KOPT-K1 (cell line): Measurements from ENCODE around the gene PRX.

ENCODE experiments used
- H3K27ac ChIP-seq: fragments of 200-600 bp; sonication (generic); 2 replicates; pipeline ENCODE4 v1.5.1; 2016; ENCODE audit warnings: antibody characterized with exemption, mild to moderate bottlenecking, low read depth, low read length; ENCODE audit not compliant: poor library complexity, severe bottlenecking
- H3K36me3 ChIP-seq: fragments of 200-600 bp; sonication (generic); 2 replicates; pipeline ENCODE4 v1.5.1; 2017; ENCODE audit warnings: antibody characterized with exemption, mild to moderate bottlenecking, low read length, moderate library complexity; ENCODE audit not compliant: insufficient read depth
- H3K9me3 ChIP-seq: fragments of 200-600 bp; sonication (generic); 2 replicates; pipeline ENCODE4 v1.5.1; 2017; ENCODE audit warnings: antibody characterized with exemption, low read length, mild to moderate bottlenecking; ENCODE audit not compliant: insufficient read depth, poor library complexity, severe bottlenecking

PRX gene

DNA sequence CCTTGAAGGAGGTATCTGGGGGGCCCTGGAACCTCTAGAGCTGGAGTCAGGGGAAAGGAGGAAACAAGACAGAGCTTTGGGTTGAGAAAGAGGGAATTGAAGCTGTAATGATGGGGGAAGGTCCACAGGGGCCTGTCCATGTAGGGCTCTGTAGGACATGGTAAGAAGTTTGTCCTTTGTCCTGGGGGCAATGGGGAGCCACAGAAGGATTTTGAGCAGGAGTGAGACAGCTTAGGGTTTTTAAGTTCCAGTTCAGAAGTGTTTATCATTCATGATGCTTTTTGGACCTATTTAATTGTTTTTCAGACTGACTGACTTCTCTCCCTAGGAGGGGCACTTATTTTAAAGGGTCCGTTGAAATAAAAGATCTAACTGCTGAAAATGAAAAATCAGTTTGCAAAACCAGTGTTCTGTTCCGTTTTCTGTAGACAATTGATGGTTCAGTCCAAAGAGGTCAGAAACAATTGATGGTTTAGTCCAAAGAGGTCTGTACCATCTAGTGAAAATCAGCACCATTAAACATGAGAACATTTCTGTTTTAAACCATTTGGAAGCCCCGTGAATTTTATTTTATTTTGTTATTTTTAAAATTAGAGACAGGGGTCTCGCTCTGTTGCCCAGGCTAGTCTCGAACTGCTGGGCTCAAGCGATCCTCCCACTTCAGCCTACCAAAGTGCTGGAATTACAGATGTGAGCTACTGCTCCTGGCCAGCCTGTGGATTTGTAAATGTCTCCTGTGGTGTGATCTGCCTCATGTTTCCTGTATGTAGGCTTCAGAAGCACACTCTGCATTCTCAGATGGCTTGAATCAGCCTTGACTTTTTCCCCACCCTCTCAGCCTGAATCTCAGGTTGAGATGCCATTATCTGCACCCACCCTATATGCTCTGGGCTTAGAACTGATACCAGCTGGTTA, 56.2 kb downstream of the PRX start:
- H3K9me3 ChIP-seq: no peaks in the 10 kb centered on the region
- no peak overlapping the region for H3K27ac ChIP-seq

DNA sequence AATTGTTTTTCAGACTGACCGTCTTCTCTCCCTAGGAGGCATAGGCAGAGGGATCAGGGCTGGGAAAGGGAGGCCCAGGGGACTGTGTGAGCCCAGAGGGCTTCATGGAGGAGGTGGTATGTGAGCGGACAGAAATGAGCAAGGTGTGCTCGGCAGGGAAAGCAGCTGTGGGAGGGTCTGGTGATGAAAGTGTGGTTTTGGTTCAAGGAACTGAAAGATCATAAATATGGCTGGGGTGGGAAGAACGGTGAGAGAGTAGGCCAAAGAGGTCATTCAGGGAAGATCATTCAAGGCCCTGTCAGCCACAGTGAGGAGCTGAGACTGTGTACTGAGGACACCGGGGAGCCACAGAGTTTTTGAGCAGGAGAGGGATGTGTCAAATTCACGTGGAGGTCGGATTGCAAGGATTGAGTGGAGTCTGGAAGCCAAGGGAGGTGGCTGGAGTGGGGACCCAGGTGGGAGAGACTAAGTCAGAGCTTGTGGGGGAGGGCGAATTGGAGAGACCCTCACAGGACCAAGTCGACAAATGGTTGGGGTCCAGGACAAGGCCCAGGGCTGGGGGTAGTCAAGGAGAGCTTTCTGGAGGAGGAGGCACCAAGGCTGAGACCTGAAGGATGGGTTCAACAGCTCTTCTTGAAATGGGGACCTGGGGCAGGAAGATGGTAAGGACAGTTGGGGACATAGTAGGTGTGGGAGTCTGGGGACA, 57.0 kb downstream of the PRX start:
- Histone ChIP-seq H3K27ac (no peak overlapping the region), H3K9me3 (no peaks in the 10 kb centered on the region), H3K36me3 (no peaks in the 10 kb centered on the region)

More for the DNA sequence above, 56.2 kb downstream of the PRX start:
- H3K36me3 ChIP-seq: no peaks in the 10 kb centered on the region

DNA sequence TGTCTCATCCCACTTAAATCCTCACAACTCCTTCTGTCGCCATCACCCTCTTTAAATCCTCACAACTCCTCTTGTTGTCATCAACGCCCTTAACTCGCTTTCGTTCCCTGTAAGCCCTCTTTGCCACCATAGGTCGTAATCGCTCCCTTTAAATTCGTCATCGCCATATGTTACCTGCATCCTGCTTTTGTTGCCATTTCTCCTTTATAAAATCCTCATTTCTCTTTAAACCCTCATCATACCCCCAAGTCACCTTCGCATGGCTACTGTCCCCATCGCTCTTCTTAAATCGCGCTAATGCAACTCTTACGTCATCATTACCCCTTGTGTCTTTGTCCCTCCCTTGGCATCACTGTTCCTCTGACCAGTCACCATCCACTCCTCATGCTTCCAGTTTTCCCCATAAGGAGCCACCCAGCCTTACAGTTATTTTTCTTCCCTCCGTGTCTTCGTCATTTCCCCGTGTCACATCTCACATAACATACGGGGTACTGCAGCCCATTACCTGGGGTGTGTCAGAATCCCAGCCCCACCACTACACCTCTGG, 64.1 kb downstream of the PRX start:
- H3K36me3 ChIP-seq: peaks cover 5% of the 10 kb centered on the region; the same call in 1 of the 2 replicates
- no peaks in the 10 kb centered on the region for H3K9me3 ChIP-seq
- peak overlapping the region; percentile 29 for H3K27ac ChIP-seq

GRCh38 chr19:40348125-40348913, 64.9 kb downstream of the PRX start, which contains the start of the genes C19orf47 and PLD3:
Gene C19orf47, minus strand, starts transcription at chr19:40348397. Its CDS starts 6,540 bp downstream, at chr19:40341857.
Gene PLD3, plus strand, starts transcription at chr19:40348695. Its CDS starts 17,789 bp downstream, at chr19:40366484.
- Histone ChIP-seq H3K27ac (peak within 1 kb of the TSS; percentile 74), H3K9me3 (no peaks in the 10 kb centered on the region), H3K36me3 (peaks cover 6% of the 10 kb centered on the region; the same call in 1 of the 2 replicates)

- no peak overlapping the region for H3K27ac ChIP-seq
- H3K9me3 ChIP-seq: no peaks in the 10 kb centered on the region
Observed at GRCh38 chr19:40344422-40344821, 68.8 kb downstream of the PRX start.

More at GRCh38 chr19:40344422-40344821, 68.8 kb downstream of the PRX start:
- peaks cover 35% of the 10 kb centered on the region for H3K36me3 ChIP-seq
